T-helper 17 cell (primary cell): Measurements from ENCODE around the gene TP53TG3D. TPM values are rescaled to one million over a fixed set of nuclear protein-coding genes. Genes with fewer than 3 reads are reported as not detected.
"Not testable (repeated sequence)": the region's sequence is repeated elsewhere in the genome, so short reads cannot be mapped to it uniquely, and the experiment has no call there.

Source experiments
- ATAC-seq: fragments of 150-1000 bp; cut with Tn5 transposase; 2 replicates; pipeline ENCODE4 v1.10.0; 2021; ENCODE audit warnings: mild to moderate bottlenecking, moderate library complexity
- DNase-seq, 3 donors: peaks; one replicate each; pipeline versions ENCODE4 v3.0.0 to v3.0.0-alpha.2; 2020 to 2021
- H3K9me3 ChIP-seq: one replicate; pipeline ENCODE4 v1.7.0; 2013; ENCODE audit warnings: low read length, mild to moderate bottlenecking; ENCODE audit not compliant: control insufficient read depth, poor library complexity, severe bottlenecking
- H3K27ac Mint-ChIP-seq: one replicate; pipeline ENCODE4 v1.8.0; 2022; ENCODE audit warnings: mild to moderate bottlenecking, moderate library complexity, mixed read lengths
- H3K27me3 Mint-ChIP-seq: one replicate; pipeline ENCODE4 v1.8.0; 2022; ENCODE audit warnings: mixed read lengths
- H3K36me3 Mint-ChIP-seq: one replicate; pipeline ENCODE4 v1.8.0; 2022; ENCODE audit warnings: low read depth, mixed read lengths
- H3K4me1 Mint-ChIP-seq: one replicate; pipeline ENCODE4 v1.8.0; 2022; ENCODE audit warnings: mild to moderate bottlenecking, mixed read lengths
- H3K4me3 Mint-ChIP-seq: one replicate; pipeline ENCODE4 v1.8.0; 2022; ENCODE audit warnings: mild to moderate bottlenecking, moderate library complexity, mixed read lengths
- total RNA-seq, 4 donors: library from RNA in 2 of 4; stranded (reverse) in 2 of 4; gene quantifications; one replicate each; pipeline ENCODE4 v1.2.3 and lab custom pipeline; 2022 to 2026

TP53TG3D gene, protein sequence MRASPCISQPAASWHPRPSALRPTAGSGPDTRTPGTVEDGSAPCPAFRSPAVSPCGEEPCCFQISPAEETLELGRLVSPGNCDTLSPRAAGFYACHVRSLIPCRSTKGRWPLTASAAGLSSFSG
- total RNA-seq: under 1 TPM in 1 of 2 donors, not detected in 1; 0.12 TPM
- 0 to 0.45 reads per million in 2 donors for total RNA-seq (lab: John Stamatoyannopoulos, UW)

- not testable (repeated sequence) for H3K36me3 Mint-ChIP-seq, DNase-seq, H3K4me3 Mint-ChIP-seq, ATAC-seq, H3K27ac Mint-ChIP-seq, H3K4me1 Mint-ChIP-seq, H3K9me3 ChIP-seq, H3K27me3 Mint-ChIP-seq
Observed at GRCh38 chr16:32252986-32253385, at the start of gene TP53TG3D. TP53TG3D (plus strand) TSS chr16:32253286; CDS start chr16:32253354, 68 bp downstream.

- H3K27me3 Mint-ChIP-seq, H3K4me1 Mint-ChIP-seq, H3K27ac Mint-ChIP-seq, H3K9me3 ChIP-seq, H3K36me3 Mint-ChIP-seq, ATAC-seq, H3K4me3 Mint-ChIP-seq: not testable (repeated sequence)
- peak in 1 of 3 donors; percentile 36 for DNase-seq
Observed at GRCh38 chr16:32253507-32253906, 421 bp downstream of the TP53TG3D start.

- H3K4me3 Mint-ChIP-seq, H3K36me3 Mint-ChIP-seq, H3K9me3 ChIP-seq, DNase-seq, H3K27me3 Mint-ChIP-seq, ATAC-seq, H3K4me1 Mint-ChIP-seq, H3K27ac Mint-ChIP-seq: not testable (repeated sequence)
Observed at GRCh38 chr16:32261526-32261925, 8.4 kb downstream of the TP53TG3D start.

DNA sequence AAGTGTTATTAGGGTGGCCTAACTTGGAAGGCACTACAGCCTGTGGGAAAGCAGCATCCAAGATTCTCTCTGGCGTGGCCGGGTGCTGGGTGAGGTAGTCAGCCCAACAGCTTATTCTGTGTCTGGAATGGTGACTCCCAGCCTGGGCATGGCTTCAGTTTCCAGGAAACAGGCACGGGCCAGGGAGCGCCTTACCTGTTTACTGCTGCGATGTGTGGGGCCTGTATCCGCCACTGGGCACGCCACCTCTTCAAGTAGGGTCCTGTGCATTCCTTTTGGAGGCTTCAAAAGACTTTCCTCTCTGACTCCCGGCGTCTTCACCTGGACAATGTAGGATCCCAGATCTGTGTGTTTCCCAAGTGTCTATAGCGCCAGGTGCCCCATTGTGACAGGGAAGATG is 10.5 kb downstream of the TP53TG3D start:
- H3K4me3 Mint-ChIP-seq, ATAC-seq, H3K36me3 Mint-ChIP-seq: not testable (repeated sequence)

DNA sequence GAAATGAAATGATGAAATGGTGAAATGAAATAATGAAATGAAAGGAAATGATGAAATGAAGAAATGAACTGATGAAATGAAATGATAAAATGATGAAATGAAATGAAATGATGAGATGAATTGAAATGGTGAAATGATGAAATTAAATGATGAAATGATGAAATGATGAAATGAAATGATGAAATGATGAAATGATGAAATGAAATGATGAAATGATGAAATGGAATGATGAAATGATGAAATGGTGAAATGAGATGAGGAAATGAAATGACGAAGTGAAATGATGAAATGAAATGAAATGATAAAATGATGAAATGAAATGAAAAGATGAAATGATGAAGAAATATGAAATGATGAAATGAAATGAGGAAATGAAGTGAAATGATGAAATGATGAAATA is 28.8 kb downstream of the TP53TG3D start:
- H3K27ac Mint-ChIP-seq: not testable (repeated sequence)

More for the DNA sequence above, 10.5 kb downstream of the TP53TG3D start:
- H3K9me3 ChIP-seq, H3K27ac Mint-ChIP-seq, H3K27me3 Mint-ChIP-seq, H3K4me1 Mint-ChIP-seq, DNase-seq: not testable (repeated sequence)

GRCh38 chr16:32283024-32283423 is 29.9 kb downstream of the TP53TG3D start:
- not testable (repeated sequence) for ATAC-seq, H3K4me1 Mint-ChIP-seq, H3K4me3 Mint-ChIP-seq, H3K36me3 Mint-ChIP-seq, H3K9me3 ChIP-seq, DNase-seq, H3K27me3 Mint-ChIP-seq, H3K27ac Mint-ChIP-seq

More for the DNA sequence above, 28.8 kb downstream of the TP53TG3D start:
- H3K27me3 Mint-ChIP-seq, DNase-seq, H3K4me1 Mint-ChIP-seq, H3K4me3 Mint-ChIP-seq, ATAC-seq, H3K9me3 ChIP-seq, H3K36me3 Mint-ChIP-seq: not testable (repeated sequence)

DNA sequence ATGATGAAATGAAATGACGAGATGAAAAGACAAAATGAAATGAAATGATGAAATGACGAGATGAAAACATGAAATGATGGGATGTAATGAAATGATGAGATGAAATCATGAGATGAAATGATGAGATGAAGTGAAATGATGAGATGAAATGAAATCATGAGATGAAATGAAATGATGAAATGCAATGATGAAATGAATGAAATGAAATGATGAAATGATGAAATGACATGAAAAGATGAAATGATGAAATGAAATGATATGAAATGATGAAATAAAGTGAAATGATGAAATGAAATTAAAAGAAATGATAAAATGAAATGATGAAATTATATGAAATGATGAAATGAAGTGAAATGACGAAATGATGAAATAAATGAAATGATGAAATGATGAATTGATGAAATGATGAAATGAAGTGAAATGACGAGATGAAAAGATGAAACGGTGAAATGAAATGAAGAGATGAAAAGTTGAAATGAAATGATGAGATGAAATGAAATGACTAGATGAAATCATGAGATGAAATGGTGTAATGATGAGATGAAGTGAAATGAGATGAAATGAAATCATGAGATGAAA is 30.9 kb downstream of the TP53TG3D start:
- not testable (repeated sequence) for H3K36me3 Mint-ChIP-seq, H3K4me3 Mint-ChIP-seq, H3K27ac Mint-ChIP-seq, ATAC-seq, H3K27me3 Mint-ChIP-seq, H3K4me1 Mint-ChIP-seq, DNase-seq, H3K9me3 ChIP-seq

- H3K27me3 Mint-ChIP-seq, ATAC-seq, H3K4me1 Mint-ChIP-seq, H3K36me3 Mint-ChIP-seq, H3K9me3 ChIP-seq, H3K4me3 Mint-ChIP-seq, DNase-seq, H3K27ac Mint-ChIP-seq: not testable (repeated sequence)
Observed at GRCh38 chr16:32284800-32285796, 32.0 kb downstream of the TP53TG3D start.

DNA sequence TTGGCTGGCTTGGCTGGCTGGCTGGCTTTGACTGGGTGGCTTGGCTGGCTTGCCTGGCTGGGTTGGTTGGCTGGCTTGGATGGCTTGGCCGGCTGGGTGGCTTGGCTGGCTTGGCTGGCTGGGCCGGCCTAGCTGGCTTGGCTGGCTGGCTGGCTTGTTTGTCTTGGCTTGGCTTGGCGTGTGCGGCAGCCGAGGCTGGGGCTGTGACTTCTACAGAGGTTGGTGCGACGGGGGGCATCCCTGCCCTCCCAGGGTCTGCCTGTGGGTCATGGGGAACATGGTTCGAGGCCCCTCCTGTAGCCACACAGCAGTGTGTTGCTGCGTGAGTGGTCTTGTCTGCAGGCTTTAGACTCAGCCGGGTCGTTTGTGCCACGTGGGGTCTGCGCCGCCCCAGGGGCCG is 33.1 kb downstream of the TP53TG3D start:
- not testable (repeated sequence) for H3K4me1 Mint-ChIP-seq

GRCh38 chr16:32287743-32288142 is 34.7 kb downstream of the TP53TG3D start:
- not testable (repeated sequence) for H3K9me3 ChIP-seq, H3K36me3 Mint-ChIP-seq, H3K4me3 Mint-ChIP-seq, H3K4me1 Mint-ChIP-seq, H3K27ac Mint-ChIP-seq, DNase-seq, H3K27me3 Mint-ChIP-seq, ATAC-seq

More for the DNA sequence above, 33.1 kb downstream of the TP53TG3D start:
- H3K36me3 Mint-ChIP-seq, H3K4me3 Mint-ChIP-seq, H3K27me3 Mint-ChIP-seq, H3K9me3 ChIP-seq, ATAC-seq, H3K27ac Mint-ChIP-seq, DNase-seq: not testable (repeated sequence)

GRCh38 chr16:32289197-32289596 is 36.1 kb downstream of the TP53TG3D start:
- not testable (repeated sequence) for H3K4me3 Mint-ChIP-seq, ATAC-seq, H3K27me3 Mint-ChIP-seq, DNase-seq, H3K36me3 Mint-ChIP-seq, H3K27ac Mint-ChIP-seq, H3K4me1 Mint-ChIP-seq, H3K9me3 ChIP-seq

DNA sequence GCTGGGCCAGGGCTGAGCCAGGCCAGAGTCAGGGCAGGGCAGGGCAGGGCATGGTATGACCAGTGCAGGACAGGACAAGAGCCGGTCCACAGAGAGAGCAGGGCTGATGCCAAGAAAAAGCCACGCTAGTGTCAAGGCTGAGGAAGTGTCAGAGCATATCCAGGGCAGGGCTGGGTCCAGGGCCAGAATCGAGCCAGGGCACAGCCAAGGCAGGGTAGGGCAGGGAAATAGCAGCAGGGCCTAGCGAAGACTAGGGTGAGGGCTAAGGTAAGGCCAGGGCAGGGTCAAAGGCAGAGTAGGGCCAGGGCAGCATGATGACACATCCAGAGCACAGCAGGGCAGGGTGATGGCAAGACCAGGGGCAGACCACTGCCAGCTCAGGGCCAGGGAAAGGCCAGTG is 49.7 kb downstream of the TP53TG3D start:
- H3K4me3 Mint-ChIP-seq, ATAC-seq, H3K4me1 Mint-ChIP-seq, H3K9me3 ChIP-seq, H3K27ac Mint-ChIP-seq, H3K27me3 Mint-ChIP-seq, H3K36me3 Mint-ChIP-seq, DNase-seq: not testable (repeated sequence)
